ENCODE data around the gene TTBK1.

DNA sequence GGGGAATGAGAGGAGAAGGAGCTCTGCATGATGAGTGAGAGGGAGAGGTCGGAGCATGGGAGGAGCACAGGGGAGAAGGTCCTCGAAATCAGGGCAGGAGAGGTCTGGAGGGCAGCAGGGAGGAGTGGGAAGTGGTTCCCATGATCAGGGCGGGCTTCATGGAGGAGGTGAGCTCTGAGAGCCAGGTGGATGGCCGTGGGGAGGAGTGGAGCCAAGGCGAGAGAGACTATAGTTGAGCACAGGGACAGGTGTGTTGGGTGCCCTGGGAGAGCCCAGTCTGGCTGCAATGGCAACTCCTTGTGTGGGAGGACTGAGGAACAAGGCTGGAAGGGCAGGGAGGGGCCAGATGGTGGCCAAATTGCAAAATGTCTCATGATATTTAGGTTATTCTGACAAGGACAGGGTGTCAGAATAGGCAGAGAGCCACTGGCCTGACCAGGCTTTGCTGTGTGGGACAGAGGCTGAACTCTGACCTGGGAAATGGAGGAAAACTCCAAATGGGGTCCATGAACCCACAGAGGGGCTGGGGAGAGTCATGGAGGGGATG, 21.4 kb downstream of the TTBK1 start:
- TF ChIP-seq CTCF (IDR thresholded peaks at IDR 0.05; ENCODE audit: low read depth, low read length) (no peak), POLR2A (IDR thresholded peaks at IDR 0.05; ENCODE audit: extremely low read depth, insufficient read length) (no peak)
- TF ChIP-seq, protein P1, sequence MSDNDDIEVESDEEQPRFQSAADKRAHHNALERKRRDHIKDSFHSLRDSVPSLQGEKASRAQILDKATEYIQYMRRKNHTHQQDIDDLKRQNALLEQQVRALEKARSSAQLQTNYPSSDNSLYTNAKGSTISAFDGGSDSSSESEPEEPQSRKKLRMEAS (IDR thresholded peaks at IDR 0.05; ENCODE audit: low read depth, low read length): no peak
